GM21825 (cell line): ENCODE data around the gene CHSY1.

Experiments
- ATAC-seq: cut with Tn5 transposase; IDR thresholded peaks from one replicate; pipeline ENCODE4 v1.9.1; 2021; ENCODE audit warnings: mild to moderate bottlenecking, moderate library complexity; ENCODE audit not compliant: unreplicated experiment

Gene CHSY1

DNA sequence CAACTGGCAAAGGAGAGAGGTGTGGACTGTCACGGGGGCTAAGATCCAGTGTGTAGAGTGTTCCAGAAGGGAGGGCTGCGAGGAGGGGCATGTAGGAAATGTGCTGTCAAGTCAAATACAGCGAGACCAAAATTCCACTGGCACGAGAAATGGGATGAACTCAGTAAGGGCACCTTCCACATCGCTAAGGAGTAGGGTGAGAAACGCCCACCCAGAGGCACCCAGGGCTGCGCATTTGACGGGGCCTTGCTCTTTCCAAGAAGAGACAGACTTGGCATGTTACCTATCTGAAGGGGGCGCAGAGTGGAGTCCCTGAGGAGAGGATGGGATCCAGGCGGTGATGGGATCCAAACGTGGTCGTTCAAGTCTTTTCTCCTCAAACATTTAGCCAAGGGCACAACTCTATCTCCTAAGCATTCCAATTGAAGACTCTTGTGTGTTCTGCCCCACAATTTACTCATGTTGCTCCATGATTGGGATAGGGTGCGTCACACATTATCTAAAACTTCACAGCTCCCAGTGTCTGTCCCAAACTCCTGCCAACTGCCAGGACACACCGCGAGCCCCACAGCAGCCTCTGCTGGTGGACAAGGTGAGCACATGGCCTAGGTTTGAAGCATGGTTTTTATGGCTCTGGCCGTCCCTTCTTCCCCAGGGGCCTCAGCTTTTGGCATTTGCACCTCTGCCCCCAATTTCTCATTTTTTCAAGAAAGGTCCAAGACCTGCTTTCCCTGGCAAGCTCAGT, 17.8 kb upstream of the CHSY1 start:
- ATAC-seq = no peak

DNA sequence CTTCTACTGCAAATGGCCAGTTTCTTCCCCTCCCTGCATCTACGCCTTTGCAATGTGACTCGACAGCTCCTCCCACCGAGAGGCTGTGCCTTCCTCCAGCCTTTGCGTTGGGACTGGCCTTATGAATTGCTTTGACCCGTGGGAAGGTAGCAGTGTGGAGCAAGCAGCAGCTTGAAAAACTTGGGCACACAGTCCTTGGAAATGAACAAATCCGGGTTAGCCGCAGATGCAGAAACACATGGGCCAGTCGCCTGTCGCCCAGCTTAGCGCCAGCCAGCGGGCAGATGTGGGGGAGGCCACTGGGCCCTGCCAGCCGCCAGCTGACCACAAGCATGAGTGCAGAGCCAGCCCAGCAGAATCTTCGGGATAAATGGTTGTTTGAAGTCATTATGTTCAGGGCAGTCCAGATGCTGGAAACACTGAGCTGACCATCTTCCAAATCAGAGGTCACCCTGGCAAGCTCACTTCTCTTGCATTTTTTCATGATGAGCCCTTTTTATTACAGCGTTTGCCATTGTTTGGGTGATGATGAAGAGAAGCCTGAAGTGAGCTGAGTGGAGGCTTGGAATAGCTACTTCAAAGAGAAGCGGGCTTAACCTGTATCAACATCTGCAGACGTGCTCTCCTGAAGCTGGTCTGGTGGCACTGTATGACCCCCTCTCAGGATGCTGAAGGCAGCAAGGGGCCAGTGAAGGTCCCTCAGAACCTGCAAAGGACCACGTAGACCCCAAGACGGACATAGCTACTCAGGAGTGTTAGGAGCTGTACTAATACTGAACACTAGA, 15.7 kb upstream of the CHSY1 start:
- ATAC-seq = no peak

GRCh38 chr15:101266787-101267186, 14.9 kb upstream of the CHSY1 start:
- no peak for ATAC-seq

DNA sequence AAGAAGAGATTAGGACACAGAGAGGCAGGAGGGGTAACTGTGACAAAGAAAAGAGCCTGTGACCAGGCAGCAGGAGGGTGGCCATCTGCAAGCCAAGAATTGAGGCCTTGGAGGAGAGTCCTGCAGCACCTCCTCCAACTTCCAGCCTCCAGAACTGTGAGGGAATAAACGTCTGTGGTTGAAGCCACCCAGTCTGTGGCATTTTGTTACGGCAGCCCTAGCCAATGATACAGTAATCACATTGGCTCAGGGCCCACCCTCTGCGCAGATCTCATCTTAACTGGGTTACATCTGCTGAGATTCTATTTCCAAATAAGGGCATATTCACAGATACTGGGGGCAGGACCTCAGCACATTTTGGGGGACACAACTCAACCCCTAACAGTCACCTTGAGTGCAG, 14.2 kb upstream of the CHSY1 start:
- no peak for ATAC-seq

GRCh38 chr15:101264911-101265641, 13.2 kb upstream of the CHSY1 start:
- no peak for ATAC-seq

DNA sequence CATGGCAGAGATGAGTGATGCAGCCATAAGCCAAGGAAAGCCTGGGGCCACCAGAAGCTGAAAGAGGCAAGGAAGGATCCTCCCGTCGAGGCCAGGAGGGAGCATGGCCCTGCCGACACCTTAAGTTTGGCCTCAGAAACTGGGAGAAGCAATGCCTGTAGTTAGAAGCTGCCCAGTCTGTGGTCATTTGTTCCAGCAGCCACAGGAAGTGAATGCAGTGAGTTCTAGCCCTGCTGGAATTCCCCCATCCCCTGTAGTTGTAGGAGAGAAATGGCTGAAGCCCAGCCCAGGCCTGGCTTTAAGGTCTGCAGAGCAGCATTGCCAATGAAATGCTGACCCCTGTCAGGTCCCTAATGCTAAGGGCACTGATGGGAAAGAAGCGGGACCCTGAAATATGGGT, 12.2 kb upstream of the CHSY1 start:
- no peak for ATAC-seq

GRCh38 chr15:101262551-101262950, 10.7 kb upstream of the CHSY1 start:
- no peak for ATAC-seq

- ATAC-seq = peak; percentile 42
These were observed 6.6 kb upstream of the CHSY1 start for GRCh38 chr15:101258238-101259144.

GRCh38 chr15:101256757-101257156, 4.9 kb upstream of the CHSY1 start:
- ATAC-seq = no peak

DNA sequence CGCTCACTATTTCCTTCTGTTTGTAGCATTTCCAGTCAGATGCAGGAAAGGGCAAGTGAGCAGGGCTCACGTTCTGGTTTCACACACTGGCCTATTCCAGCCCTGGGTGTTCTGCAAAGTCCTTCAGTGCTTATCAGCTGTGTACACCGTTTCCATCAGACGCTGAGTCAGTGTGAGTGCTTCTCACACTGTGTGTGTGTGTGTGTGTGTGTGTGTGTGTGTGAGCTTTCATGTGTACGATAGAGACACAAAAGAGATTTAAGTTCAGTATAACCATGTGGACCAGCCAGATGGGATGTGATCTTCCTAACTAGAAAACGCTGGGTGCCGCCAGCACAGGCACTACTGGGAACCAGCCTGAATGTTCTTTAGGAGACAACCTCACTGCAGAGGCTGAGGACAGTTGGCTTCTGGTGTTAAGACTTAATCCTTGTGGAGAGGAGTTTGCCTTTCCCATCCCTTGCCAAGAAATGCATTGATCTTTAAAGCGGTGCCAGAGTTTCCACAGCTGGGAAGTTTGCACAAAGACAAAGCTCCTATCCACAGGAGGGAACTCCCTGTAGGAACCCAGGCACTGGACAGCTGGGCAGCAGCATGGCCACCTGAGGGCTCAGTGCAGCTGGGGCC, 3.9 kb upstream of the CHSY1 start:
- ATAC-seq = no peak

GRCh38 chr15:101255051-101255395, 3.2 kb upstream of the CHSY1 start:
- no peak for ATAC-seq

- ATAC-seq = no peak
These were observed 2.6 kb upstream of the CHSY1 start for GRCh38 chr15:101254157-101255050.

DNA sequence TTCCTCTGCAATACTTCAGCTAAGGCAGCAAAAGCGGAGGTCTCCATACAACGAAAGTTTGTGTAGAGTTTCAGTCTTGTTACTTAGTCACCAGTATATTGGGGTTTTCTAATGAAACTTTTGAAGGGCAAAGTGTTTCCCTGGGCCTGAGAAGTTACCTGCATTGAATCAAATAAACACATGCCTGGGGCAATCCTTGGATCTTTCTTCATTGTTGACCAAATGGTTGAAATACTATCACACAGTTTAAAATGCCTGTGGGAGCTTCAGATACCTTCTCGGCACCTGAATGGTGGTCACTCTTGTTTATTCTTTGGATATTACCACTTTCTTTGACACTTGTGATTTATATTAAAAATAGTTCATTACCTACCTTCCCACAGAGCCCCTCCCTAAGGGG, 988 bp upstream of the CHSY1 start:
- ATAC-seq = peak; percentile 8

DNA sequence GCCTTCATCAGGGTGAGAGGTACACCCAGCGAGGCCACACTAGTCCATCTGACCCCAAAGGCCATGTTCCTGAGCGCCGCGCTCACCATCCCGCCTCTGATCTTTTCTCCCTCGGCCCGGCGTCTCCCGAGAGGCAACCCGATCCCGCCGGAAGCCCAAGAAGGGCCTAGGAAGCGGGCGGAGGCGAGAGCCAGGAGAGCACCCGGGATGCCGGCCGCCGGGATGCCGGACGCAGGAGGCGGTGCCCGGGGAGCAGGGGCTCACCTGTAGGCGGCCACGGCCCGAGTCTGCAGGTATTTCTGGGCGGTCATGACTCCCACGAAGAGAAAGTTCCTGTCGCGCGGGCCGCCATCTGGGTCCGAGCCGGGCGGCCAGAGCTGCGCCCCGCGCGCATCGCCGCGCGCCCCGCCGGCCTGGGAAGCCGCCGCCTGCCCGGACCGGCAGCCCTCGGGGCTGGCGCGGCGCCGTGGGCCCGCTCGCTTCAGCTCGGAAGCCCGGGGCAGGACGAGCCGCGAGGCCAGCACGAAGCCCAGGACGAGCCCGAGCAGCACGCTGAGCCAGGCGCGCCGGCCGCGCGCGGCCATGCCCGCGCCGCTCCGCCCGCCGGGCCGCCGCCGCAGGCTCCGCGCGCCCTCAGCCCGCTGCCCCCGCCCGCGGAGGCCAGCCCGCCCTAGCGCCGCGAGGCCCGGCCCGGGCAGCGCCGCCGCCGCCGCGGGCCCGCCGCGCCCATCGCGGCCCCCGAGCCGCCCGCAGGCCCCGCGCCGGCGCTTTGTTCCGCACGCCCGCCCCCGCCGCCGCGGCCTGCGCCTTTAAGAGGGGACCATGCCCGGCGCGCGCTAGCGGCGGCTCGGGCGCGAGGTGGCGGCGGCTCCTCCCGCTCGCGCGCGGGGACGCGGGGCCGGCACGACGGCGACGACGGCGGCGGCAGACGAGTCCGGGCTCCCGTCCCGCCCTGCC, 697 bp downstream of the CHSY1 start:
- peak; percentile 26 for ATAC-seq

DNA sequence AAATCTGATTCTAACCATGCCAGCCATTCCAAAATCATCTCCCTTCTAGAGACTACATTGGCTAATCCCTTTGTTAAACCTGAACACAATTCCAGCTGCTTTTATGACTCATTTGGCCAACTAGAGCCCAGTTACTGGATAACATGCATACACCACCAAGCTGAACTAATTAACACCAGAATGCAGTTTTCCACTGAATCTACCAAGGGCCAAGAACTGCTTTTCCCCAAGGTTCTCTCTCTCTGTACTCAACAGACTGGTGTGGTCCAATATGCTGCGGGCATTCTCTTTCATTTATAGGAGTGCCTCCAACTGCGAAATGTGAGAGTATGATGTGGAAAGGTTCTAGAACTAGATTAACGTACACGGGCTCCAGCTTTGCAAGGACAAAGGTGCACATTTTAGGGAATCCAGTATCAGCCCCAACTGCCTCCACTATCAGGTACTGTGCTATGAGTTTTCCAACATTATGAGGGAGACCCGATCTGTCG, 1.5 kb downstream of the CHSY1 start:
- no peak for ATAC-seq

DNA sequence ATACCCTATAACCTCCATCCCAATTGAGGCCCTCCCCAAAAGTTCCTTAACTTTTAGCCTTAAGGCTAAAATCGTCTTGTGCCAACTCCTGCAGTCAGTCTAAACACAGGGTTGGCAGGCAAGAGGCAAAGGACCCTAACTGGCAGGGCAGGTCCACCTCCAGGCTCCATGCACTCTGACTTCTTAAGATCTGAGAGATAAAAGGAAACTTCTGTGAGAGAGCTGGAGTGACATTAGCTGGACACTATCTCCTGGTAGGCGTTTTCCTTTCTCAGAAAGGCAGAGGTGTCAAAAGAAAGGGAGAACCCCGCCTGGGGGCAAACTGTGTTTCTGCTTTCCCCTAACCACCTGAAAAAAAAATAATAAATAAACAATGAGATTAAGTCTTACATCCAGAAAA, 3.6 kb downstream of the CHSY1 start:
- ATAC-seq = no peak

- no peak for ATAC-seq
These were observed 4.8 kb downstream of the CHSY1 start for GRCh38 chr15:101246824-101247745.
